Breast epithelium (tissue), 4 donors: ENCODE data around the gene HOXC10. TPM values are rescaled to one million over a fixed set of nuclear protein-coding genes. Genes with fewer than 3 reads are reported as not detected.

Source experiments
- DNase-seq, 2 donors: peaks; one replicate each; pipeline ENCODE4 v3.0.0-alpha.2; 2019; ENCODE audit warnings: low spot score in 2 of 2
- H3K27ac ChIP-seq, 2 donors: fragments of 200-600 bp; sonication (generic) in 1 of 2; one replicate each; pipeline ENCODE4 v1.5.1; 2016 to 2019; ENCODE audit warnings: mild to moderate bottlenecking in 1 of 2
- H3K27me3 ChIP-seq, 2 donors: fragments of 200-600 bp; sonication (generic) in 1 of 2; one replicate each; pipeline versions ENCODE4 v1.5.1 to v1.6.0; 2017 to 2019; ENCODE audit warnings: control low read depth in 1 of 2, mild to moderate bottlenecking in 1 of 2
- H3K36me3 ChIP-seq: fragments of 200-600 bp; one replicate; pipeline ENCODE4 v1.5.1; 2019
- H3K4me1 ChIP-seq, 2 donors: fragments of 200-600 bp; sonication (generic); one replicate each; pipeline ENCODE4 v1.5.1; 2016 to 2019; ENCODE audit warnings: control low read depth in 1 of 2
- H3K4me3 ChIP-seq, 3 donors: fragments of 200-600 bp; sonication (generic); 1 replicate in 2 of 3; 2 replicates in 1 of 3; pipeline ENCODE4 v1.5.1; 2016 to 2019; ENCODE audit warnings: mild to moderate bottlenecking in 3 of 3, moderate library complexity in 2 of 3
- H3K9me3 ChIP-seq, 2 donors: fragments of 200-600 bp; sonication (generic) in 1 of 2; one replicate each; pipeline ENCODE4 v1.5.1; 2016 to 2019; ENCODE audit warnings: control low read depth in 1 of 2
- CTCF ChIP-seq, 3 donors: fragments of 450-650 bp; IDR thresholded peaks; one replicate each; pipeline ENCODE4 v1.5.1; 2016 to 2017; ENCODE audit warnings: antibody characterized with exemption in 3 of 3, mild to moderate bottlenecking in 3 of 3, moderate library complexity in 3 of 3
- POLR2A ChIP-seq: fragments of 450-650 bp; IDR thresholded peaks from one replicate; pipeline ENCODE4 v1.6.1; 2016; ENCODE audit warnings: antibody characterized with exemption, mild to moderate bottlenecking, moderate library complexity
- POLR2AphosphoS5 ChIP-seq, 3 donors: sonication (generic); formaldehyde crosslinking; IDR thresholded peaks; one replicate each; pipeline ENCODE4 v1.6.1; 2017; ENCODE audit warnings: antibody characterized with exemption in 3 of 3
- intact Hi-C: fragments of 100-400 bp; cut with DNase I; formaldehyde crosslinking; loops from one replicate; pipeline ENCODE4 v1.15.1; 2023; ENCODE audit warnings: low total_unique reads
- total RNA-seq, 3 donors: library from RNA; depleted of rRNA; stranded (reverse); fragments of >200 nt; gene quantifications; one replicate each; pipeline ENCODE4 v1.1.0, GENCODE V29; 2016

Gene HOXC10
- total RNA-seq, 3 donors from 2014 or later: 2.0 to 10.9 (median 4.3) TPM

- Histone ChIP-seq H3K27ac (no peak overlapping the region), H3K9me3 (no peaks in the 10 kb centered on the region), H3K36me3 (no peaks in the 10 kb centered on the region), H3K4me3 (no peak overlapping the region), H3K4me1 (peaks cover 0 to 8% of the 10 kb centered on the region in 2 donors), H3K27me3 (peaks cover 11 to 89% of the 10 kb centered on the region in 2 donors)
- no peak for DNase-seq
- TF ChIP-seq POLR2A (no peak), CTCF (IDR thresholded peaks at IDR 0.05) (no peak), POLR2AphosphoS5 (IDR thresholded peaks at IDR 0.05) (no peak)
- intact Hi-C loops: no loop called here
Observed at GRCh38 chr12:53976172-53976822, 8.6 kb upstream of the HOXC10 start.

- H3K27ac ChIP-seq: no peak overlapping the region
- DNase-seq: no peak
- H3K4me3 ChIP-seq: no peak overlapping the region
- no peaks in the 10 kb centered on the region for H3K36me3 ChIP-seq
- intact Hi-C loops: no loop called here
- no peaks in the 10 kb centered on the region for H3K9me3 ChIP-seq
- peaks cover 6 to 89% of the 10 kb centered on the region in 2 donors for H3K27me3 ChIP-seq
- TF ChIP-seq POLR2AphosphoS5 (IDR thresholded peaks at IDR 0.05) (no peak), POLR2A (no peak), CTCF (IDR thresholded peaks at IDR 0.05) (no peak)
- peaks cover 0 to 8% of the 10 kb centered on the region in 2 donors for H3K4me1 ChIP-seq
Observed at GRCh38 chr12:53976823-53977595, 7.9 kb upstream of the HOXC10 start.

GRCh38 chr12:53977596-53978445 is 7.1 kb upstream of the HOXC10 start:
- Histone ChIP-seq H3K9me3 (no peaks in the 10 kb centered on the region), H3K36me3 (no peaks in the 10 kb centered on the region), H3K27me3 (peaks cover 6 to 89% of the 10 kb centered on the region in 2 donors), H3K4me1 (peaks cover 0 to 8% of the 10 kb centered on the region in 2 donors), H3K4me3 (no peak overlapping the region), H3K27ac (no peak overlapping the region)
- DNase-seq: no peak
- intact Hi-C loops: no loop called here
- no peak for TF ChIP-seq CTCF (IDR thresholded peaks at IDR 0.05)
- no peak for TF ChIP-seq POLR2AphosphoS5 (IDR thresholded peaks at IDR 0.05)
- TF ChIP-seq POLR2A: no peak

- no peak overlapping the region for H3K4me3 ChIP-seq
- no peaks in the 10 kb centered on the region for H3K9me3 ChIP-seq
- no peak for DNase-seq
- peaks cover 6 to 89% of the 10 kb centered on the region in 2 donors for H3K27me3 ChIP-seq
- H3K27ac ChIP-seq: no peak overlapping the region
- H3K36me3 ChIP-seq: no peaks in the 10 kb centered on the region
- peaks cover 0 to 7% of the 10 kb centered on the region in 2 donors for H3K4me1 ChIP-seq
- intact Hi-C loops: no loop called here
- no peak for TF ChIP-seq POLR2A
- no peak for TF ChIP-seq CTCF (IDR thresholded peaks at IDR 0.05)
Observed at GRCh38 chr12:53978477-53979356, 6.2 kb upstream of the HOXC10 start.
